NCI-H187 (cell line): Measurements from ENCODE around the gene ACADS.
A peak's percentile ranks its signal among the peaks of the same experiment; 100 is the strongest.

Experiments used
- DNase-seq, 2 experiments: peaks; one replicate each; lab custom pipeline; 2025; lab: John Stamatoyannopoulos, UW

The ACADS gene

DNA sequence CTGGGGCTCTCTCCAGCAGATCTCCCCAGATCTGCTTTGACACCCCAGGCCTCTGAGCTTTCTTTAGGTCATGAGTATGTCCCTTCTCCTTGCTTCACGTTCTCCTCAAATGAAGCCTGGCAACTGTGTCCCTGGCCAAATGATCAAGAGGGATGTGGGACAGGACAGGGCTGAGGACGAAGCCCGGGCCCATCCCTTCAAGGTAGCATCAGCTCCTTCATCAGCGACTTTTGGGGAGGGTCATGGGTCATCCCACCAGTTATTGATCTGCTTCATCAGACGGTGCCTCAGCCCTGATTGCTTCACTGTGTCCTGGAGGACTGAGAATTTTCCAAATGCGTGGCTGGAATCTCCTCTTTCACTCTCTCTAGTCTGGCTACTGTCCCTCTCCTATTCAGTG lies 32.3 kb downstream of the ACADS start:
- DNase-seq: no peak

- no peak for DNase-seq
These were observed 33.4 kb downstream of the ACADS start for GRCh38 chr12:120758798-120759590.

- peak; percentile 93 to 97 for DNase-seq
These were observed 34.1 kb downstream of the ACADS start for GRCh38 chr12:120759591-120760348.

- DNase-seq: peak in 1 of 2 experiments; percentile 51
These were observed 35.0 kb downstream of the ACADS start for GRCh38 chr12:120760349-120761254.

DNA sequence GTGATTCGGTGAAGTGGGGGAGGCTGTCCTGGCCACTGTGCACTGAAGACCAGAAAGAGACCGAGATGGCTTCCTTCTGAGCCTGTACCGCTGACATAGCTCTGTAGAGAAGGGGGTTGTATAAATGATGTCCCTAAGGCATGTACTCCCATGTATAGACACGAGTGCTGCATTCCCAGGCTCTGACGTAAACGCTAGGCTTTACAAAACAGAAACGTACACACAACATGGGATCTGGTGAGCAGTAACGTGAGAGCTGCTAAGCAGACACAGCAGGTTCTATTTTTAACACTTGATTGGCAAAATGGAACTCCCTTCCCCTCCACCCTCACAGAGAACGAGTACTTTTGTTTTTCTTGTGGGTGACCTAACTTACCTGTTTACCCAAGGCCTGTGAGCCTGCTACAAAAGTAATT lies 35.9 kb downstream of the ACADS start:
- peak; percentile 38 to 67 for DNase-seq

- no peak for DNase-seq
These were observed 36.5 kb downstream of the ACADS start for GRCh38 chr12:120762086-120762485.

- no peak for DNase-seq
These were observed 37.6 kb downstream of the ACADS start for GRCh38 chr12:120763250-120763649.

- no peak for DNase-seq
These were observed 39.2 kb downstream of the ACADS start for GRCh38 chr12:120764816-120765215.

DNA sequence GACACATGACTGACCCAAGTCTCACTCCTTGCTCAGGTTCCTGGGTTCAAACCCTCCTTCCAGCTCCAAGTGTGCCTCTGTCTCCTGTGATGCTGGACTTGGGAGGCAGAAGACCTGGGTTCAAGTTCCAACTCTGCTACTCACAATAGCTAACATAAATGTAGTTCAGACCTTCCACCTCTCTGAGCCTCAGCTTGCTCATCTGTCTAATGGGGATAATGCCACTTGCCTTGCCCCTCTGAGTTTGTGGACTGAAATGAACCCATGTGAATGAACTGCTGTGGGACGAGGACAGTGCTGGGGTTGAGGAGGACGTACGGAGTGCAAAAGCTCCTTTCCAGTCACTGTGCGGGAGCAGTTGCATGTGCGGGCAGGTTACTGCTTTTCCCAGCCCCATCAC lies 40.9 kb downstream of the ACADS start:
- no peak for DNase-seq

DNA sequence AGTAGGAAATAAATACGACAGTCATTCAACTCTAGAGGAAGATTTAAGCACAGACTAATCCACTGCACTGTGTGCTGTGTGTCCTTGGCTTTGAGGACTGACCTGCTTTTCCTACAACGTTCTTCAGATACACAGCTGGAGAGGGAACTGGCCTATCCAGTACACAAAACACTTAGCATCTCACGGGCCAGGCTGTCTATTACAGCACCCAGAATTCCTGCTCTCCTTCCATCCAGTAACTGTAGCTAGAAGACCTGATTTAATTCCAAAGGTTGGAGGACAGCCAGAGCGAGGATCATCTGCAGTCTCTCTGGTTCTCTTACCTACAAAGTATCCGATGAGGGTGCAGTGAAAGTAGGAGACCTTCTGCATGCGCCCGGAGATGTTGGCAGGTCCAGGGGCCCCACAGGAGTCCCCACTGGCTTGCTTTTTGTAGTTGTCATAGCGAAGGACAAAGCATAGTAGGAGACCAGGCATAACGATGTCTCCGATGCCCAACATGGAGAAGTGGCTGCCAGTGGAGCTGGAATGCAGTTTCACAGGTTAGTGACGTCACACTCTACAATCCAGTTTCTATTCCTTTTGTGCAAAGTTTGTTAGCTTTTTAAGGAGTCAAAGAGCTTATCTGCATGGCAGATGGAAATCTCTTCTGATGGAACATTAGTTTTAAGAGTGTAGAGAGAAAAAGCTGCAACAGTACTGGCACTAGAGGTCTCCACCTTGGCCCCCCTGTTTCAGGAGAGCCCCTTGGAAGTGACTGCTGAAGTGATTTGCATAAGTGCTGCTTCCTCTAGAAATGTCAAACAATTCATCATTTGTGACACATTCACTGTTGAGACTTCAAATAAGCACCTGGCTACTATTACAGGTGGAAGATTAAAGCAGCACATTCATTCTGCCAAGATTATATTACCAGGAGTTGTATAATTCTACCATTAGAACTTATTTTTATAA lies 41.7 kb downstream of the ACADS start:
- no peak for DNase-seq

DNA sequence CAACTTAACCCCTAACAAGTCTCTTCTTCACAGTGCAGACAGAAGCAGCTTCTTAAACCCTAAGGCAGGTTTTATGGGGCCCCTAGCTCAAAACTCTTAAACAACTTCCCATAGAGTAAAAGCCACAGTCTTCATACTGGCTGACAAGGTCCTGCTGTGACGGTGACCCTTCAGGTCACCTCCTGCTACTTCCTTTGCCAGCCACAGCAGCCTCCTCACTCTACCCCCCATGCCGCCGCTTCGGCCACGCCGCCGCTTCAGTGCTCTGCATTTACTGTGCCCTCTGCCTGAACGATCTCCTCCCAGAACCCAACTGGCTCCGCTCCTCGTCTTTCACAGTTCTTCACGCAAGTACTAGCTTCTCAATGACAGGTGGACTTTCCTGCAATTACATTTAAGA lies 45.5 kb downstream of the ACADS start:
- DNase-seq: no peak

DNA sequence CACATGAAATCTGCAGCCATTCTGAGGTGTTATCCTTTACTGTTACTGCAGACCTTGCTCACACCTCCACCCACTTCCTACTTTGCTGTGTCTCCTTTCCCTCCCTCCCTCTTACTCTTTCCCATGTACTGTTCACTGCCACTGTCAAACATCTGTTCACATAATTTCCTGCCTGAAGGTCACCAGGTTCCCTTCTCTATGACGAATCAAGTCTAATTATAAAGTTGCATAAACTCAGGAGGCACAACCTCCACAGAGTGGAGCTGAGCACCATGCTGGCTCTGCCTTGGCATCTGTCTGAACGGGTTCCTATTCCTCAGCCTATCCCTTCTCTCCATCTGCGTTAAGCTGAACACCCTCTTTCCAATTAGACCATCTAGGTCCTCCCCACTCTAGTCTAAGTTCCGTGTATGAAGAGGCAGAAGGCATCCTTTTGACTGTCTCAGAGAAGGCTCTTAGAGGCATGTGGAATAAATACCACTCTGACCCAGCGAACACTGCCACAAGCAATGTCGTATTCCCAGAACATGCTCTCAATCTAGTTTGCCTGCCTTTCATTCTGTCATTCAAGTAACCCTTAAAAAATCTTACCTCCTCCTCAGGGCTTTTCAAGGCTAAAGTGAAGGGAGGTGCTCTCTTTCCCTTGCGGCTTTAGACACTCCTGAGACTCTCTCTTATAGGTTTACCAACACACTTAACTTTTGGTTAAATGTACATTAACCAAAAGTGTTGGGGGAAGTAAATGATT lies 48.7 kb downstream of the ACADS start:
- no peak for DNase-seq

DNA sequence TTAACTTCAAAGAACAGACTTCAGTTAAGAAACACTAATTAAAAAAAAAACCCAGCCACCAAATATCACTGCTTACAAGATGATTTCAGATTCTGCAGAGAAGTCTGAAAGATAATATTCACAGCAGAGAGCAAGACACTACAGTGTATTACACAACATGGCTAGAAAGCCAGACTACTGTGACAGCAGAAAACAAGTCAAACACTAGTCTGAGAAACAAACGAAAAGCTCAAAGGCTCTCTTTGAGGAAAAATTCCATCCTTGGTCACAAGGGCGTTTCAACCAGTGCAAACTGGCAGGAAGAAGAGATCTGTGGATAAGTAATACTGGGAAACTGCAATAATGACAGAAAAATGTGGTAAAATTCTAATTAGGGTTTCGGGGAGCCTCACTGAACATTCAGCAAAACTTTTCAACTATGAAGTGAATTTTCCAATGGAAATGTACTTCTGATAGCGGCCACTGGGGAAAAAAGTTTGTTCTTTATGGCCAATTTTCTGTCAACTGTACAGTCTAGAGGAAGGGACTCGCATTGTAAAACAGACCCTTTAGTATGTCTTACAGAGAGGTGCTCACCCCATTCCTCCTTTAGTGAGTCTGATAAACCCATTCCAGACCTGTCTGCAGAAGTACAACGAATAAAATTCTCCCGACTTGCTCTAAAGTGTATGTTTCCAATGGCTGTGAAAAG lies 50.4 kb downstream of the ACADS start:
- DNase-seq: no peak

- DNase-seq: no peak
These were observed 57.6 kb downstream of the ACADS start for GRCh38 chr12:120783197-120783596.

DNA sequence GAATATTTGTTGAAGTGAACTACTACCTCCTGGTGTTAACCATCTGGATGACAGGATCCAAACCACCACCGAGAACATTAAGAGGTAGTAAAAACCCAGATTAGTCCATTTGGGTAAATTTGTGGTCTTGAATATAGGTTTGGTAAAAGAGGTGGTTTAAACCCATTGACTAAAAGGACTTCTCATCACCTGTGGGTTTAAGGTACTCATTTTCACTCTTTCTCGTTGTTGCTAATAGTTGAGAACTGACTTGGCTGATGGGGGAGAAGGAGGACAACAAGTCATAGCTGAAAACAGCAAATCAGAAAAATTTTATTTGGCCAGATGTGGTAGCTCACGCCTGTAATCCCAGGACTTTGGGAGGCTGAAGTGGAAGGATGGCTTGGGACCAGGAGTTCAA lies 59.2 kb downstream of the ACADS start:
- no peak for DNase-seq

GRCh38 chr12:120787889-120788288 lies 62.3 kb downstream of the ACADS start:
- DNase-seq: no peak
